ENCODE results near the gene FAM169A.
"Not testable (repeated sequence)": the region's sequence is repeated elsewhere in the genome, so short reads cannot be mapped to it uniquely, and the experiment has no call there.

The FAM169A gene, protein sequence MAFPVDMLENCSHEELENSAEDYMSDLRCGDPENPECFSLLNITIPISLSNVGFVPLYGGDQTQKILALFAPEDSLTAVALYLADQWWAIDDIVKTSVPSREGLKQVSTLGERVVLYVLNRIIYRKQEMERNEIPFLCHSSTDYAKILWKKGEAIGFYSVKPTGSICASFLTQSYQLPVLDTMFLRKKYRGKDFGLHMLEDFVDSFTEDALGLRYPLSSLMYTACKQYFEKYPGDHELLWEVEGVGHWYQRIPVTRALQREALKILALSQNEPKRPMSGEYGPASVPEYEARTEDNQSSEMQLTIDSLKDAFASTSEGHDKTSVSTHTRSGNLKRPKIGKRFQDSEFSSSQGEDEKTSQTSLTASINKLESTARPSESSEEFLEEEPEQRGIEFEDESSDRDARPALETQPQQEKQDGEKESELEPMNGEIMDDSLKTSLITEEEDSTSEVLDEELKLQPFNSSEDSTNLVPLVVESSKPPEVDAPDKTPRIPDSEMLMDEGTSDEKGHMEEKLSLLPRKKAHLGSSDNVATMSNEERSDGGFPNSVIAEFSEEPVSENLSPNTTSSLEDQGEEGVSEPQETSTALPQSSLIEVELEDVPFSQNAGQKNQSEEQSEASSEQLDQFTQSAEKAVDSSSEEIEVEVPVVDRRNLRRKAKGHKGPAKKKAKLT

DNA sequence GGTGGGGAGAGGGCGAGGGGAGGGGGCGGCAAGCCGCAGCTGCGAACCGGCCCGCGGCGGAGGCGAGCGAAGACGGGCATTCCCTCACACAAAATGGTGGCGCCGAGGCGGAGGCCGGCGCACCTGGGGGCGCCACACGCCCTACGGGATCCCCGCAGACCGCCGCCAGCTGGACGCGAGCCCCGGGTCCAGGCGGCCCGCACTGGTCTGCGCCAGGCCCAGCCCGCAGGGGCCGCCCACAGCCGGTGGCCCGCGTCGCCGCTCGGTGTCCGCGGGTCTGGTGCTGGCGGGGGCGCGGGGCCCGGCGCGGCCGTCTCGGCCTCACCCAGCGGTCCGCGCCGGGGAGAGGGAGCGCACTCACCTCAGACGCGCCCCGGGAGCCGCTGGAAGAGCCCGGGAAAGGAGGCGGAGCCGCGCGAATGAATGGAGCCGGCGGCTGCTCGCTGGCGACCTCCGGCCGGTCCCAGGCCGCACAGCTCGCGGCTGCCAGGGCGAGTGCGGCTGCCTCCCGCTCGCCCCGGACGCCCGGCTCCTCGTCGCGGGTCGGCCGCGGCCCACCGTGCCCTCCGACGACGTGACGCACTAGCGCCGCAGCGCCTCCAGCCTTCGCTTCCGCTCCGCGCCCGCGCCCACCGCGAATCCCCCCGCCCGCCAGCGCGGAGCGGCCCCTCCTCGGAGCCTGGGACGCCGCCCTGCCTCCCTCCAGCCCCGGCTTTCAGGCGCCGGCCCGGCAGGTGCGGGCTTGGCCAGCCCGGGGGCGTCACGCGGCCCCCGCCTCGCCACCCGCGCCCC, at the start of gene FAM169A:
TSS of gene FAM169A (minus strand) at position 584 of the 792 bp plus-strand sequence. CDS start 24,711 bp downstream, outside the sequence.
- DNase-seq = no peak

- DNase-seq = no peak
These were observed 49.3 kb upstream of the FAM169A start for GRCh38 chr5:74915488-74915887.

GRCh38 chr5:74911421-74911820, 45.2 kb upstream of the FAM169A start:
- not testable (repeated sequence) for DNase-seq

DNA sequence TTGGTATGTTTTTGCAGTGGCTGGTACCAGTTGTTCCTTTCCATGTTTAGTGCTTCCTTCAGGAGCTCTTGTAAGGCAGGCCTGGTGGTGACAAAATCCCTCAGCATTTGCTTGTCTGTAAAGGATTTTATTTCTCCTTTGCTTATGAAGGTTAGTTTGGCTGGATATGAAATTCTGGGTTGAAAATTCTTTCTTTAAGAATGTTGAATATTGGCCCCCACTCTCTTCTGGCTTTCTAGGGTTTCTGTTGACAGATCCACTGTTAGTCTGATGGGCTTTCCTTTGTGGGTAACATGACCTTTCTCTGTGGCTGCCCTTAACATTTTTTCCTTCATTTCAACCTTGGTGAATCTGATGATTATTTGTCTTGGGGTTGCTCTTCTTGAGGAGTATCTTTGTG, 43.7 kb upstream of the FAM169A start:
- DNase-seq = not testable (repeated sequence)

DNA sequence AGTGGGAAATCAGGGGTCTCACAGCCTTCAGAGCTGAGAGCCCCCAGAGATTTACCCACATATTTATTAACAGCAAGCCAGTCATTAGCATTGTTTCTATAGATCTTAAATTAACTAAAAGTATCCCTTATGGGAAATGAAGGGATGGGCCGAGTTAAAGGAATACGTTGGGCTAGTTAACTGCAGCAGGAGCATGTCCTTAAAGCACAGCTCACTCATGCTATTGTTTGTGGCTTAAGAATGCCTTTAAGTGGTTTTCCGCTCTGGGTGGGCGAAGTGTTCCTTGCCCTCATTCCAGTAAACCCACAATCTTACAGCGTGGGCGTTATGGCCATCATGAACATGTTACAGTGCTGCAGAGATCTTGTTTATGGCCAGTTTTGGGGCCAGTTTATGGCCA, 42.0 kb upstream of the FAM169A start:
- not testable (repeated sequence) for DNase-seq

- not testable (repeated sequence) for DNase-seq
These were observed 38.5 kb upstream of the FAM169A start for GRCh38 chr5:74904713-74905112.

DNA sequence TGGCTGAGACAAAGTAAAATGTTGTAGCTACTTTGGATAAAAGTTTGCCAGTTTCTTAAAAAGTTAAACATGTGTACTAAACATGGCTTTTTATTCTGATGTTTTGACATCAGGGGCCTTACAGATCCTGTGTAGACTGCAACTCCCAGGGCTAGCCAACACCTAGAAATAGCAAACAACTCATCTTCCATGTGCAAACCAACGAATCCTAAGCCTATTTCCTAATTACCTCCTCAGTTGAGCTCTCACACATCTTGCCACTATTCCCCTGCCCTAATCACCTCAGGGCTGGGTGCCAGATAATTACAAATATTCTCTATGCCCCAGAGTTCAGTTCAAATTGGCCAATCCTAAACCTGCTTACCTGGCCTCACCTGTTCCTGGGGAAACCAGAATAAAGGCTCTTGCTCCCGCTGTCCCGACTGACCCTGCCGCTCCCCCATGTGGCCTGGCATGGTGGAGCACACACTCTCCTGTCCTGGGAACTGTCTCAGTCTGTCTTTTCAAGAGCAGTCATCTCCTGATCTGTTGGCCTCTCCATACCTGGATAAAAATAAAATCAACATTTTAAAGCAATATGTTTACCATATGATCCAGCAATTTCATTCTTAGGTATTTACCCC, 37.1 kb upstream of the FAM169A start:
- no peak for DNase-seq

DNA sequence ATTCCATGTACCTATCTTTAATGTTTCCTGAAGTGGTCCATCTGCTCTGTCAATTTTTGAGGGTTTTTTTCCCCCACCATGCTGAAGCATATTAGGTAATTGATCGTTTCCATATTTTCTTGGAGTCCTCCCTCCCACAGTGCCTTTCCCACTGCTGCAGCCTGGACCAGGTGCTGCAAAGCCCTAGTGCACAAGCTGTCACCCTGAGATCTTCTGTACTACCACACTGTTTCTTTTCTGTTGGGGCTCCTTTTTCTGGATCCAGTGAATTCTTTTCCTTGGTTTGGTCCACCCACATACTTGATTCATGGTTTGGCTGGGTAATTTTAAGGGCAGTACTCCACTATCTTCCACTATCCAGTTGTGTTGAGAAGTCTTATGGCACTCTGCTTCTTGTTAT, 30.9 kb upstream of the FAM169A start:
- no peak for DNase-seq

GRCh38 chr5:74895906-74896305, 29.7 kb upstream of the FAM169A start:
- no peak for DNase-seq

DNA sequence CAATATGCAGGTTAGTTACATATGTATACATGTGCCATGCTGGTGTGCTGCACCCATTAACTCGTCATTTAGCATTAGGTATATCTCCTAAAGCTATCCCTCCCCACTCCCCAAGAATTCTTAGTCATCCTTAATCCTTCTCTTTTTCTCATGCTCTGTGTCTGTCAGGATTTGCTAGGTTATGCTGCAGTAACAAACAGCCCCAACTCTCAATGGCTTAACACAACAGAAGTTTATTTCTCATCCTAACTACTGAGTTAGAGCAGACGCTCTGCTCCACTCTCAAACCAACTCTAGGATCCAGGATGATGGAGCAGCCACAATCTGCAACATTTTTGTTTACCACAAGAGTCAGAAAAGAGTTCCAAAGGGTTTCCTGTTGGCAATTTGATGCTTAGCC, 28.2 kb upstream of the FAM169A start:
- DNase-seq = no peak

GRCh38 chr5:74892921-74893320, 26.7 kb upstream of the FAM169A start:
- no peak for DNase-seq

DNA sequence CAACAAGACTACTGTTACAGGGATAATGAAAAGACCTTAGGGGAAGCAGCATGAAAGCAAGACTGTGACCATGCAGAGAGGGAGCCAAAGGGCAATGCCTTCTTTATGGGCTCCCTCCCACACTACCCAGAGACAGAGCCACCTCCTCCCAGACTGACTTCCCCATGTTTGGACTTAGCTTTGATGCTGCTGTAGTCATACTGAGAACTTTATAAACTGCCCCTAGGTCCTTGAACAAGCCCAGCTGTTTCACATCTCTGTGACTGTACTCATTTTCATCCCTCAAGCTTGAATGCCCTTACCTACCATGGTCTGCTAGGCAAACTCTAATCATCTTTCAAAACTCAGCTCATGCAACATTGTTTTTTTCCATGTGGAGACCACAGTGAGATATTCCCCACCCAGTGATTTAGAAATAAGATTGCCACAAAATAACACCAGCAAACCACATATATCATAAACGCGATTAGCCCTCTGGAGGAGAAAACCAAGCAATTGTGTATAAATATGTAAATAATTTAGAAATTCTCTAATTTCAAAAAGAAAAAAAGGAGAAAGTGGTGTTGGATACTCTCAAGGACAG, 23.4 kb upstream of the FAM169A start:
- no peak for DNase-seq

DNA sequence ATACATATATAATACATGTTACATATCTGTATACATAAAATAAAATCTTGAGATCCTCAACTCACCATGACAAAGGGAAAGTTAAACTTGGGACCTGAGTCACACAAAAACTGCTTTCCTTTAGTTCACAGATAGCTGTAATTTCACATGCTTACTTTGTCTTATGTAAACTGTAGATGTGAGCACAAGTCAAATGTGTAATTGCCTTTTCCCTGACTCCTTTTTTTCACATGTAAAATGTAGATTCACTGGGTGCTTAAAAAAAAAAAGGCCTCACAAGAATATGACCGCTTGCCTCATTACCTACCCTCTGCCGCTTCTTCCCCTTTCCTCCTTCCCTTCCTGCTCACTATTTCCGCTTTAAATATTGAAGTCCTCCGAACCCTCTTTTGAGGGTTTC, 21.9 kb upstream of the FAM169A start:
- DNase-seq = no peak

DNA sequence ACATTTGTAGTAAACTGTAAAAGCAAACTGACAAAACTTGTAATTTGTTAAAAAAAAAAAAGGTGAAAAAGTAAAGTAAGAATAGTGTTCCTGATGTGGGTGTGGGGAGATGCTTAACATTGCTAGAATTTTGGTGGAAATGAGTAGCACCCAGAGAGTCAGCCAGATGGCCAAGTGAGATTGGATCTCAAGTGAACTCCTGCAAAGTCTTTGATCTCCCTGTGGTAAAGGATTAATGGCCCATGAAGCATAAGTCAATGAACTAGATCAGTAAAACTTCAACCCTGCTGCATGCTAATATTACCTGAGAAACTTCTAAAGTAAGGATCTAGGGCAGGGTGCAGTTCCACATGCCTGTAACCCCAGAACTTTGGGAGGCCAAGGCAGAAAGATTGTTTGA, 19.0 kb upstream of the FAM169A start:
- no peak for DNase-seq

GRCh38 chr5:74882379-74883134, 16.4 kb upstream of the FAM169A start:
- not testable (repeated sequence) for DNase-seq

- no peak for DNase-seq
These were observed 11.6 kb upstream of the FAM169A start for GRCh38 chr5:74877624-74878304.

GRCh38 chr5:74875994-74876791, 10.0 kb upstream of the FAM169A start:
- no peak for DNase-seq

DNA sequence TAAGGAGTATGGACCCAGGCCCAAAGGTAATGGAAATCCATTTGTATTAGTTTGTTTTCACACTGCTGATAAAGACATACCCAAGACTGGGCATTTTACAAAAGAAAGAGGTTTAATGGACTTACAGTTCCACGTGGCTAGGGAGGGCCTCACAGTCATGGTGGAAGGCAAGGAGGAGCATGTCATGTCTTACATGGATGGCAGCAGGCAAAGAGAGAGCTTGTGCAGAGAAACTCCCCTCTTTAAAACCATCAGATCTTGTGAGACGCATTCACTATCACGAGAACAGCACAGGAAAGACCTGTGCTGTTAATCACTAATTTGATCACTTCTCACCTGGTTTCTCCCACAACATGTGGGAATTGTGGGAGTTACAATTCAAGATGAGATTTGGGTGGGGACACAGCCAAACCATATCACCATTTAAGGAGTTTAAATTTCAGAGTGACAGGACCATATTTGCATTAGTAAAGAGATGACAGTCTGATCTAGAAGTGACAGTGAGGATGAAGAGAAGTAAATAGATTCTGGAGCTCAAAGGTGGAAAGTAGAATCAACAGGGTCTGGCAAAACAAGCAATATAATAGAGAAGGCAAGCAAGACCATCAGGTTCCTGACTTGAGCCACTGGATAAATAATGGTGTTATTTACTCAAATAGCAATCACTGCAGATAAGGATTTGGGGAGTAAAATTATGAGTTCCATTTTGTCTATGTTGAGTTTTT, 7.5 kb upstream of the FAM169A start:
- no peak for DNase-seq

DNA sequence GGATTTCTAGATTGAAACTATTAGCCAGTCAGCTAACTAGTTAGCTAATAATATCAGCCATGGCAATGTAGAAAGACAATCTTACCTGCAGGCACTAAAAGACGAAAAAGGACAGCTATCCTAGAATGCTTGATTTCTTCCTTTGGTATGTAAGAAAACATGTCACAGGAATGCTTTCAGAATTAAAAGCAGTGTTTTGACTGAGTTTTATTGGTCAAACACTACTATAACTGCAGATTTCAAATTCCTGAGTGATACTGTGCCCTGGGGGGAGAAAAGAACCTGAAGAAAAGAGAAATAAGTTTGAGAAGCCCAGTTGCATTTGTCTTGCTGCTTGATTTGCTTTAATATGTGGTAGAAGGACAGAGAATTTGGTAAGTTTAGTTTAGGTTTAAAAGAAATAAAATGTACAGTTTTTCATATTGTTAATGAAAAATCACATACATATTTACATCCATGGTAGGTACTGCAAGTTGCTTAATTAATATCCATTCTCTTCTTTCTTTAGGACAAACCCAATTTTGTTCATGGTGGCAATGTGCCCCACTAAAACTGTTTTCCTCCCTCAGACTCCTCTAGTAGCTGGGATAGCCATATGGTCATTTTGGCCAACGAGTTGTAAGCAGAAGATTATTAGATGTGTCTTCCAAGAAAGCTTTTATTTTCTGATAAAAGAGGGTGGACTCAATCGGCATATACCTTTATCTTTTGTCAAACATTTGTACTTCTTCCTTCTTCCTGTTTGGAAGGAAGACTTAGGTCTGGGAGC, 4.3 kb upstream of the FAM169A start:
- DNase-seq = no peak
